ENCODE measurements around the gene CSHL1.
"Not testable (repeated sequence)": the region's sequence is repeated elsewhere in the genome, so short reads cannot be mapped to it uniquely, and the experiment has no call there.

DNA sequence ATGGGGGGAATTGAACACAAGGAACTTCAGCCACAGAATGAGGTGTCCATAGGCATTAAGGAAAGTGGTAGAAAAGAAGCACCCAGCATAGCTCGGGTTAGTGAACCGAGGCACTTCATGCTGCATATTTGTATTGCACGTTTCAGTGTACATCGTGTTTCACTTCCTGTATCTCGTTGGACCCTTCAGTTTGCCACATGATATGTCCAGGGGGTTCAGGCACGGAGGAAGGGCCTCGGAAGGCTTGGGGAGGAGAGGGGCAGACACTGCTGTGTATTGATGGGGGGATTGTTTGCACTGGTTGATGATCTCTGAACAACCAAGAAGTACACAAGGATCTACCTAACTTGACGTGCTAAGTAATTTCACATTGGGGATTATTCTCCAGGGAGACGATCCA, 11.3 kb upstream of the CSHL1 start:
- TF ChIP-seq, protein P1, sequence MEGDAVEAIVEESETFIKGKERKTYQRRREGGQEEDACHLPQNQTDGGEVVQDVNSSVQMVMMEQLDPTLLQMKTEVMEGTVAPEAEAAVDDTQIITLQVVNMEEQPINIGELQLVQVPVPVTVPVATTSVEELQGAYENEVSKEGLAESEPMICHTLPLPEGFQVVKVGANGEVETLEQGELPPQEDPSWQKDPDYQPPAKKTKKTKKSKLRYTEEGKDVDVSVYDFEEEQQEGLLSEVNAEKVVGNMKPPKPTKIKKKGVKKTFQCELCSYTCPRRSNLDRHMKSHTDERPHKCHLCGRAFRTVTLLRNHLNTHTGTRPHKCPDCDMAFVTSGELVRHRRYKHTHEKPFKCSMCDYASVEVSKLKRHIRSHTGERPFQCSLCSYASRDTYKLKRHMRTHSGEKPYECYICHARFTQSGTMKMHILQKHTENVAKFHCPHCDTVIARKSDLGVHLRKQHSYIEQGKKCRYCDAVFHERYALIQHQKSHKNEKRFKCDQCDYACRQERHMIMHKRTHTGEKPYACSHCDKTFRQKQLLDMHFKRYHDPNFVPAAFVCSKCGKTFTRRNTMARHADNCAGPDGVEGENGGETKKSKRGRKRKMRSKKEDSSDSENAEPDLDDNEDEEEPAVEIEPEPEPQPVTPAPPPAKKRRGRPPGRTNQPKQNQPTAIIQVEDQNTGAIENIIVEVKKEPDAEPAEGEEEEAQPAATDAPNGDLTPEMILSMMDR (conservative IDR thresholded peaks at IDR 0.05), result not testable (repeated sequence)
- TF ChIP-seq ZFX (IDR thresholded peaks at IDR 0.05), result not testable (repeated sequence)

Measured in C4-2B (cell line).